ENCODE results near the gene ZNF414.

Gene ZNF414

GRCh38 chr19:8477889-8478288 is 36.1 kb downstream of the ZNF414 start:
- DNase-seq (ENCODE audit: low read depth in 1 of 2, low spot score in 1 of 2) = no peak
- Histone ChIP-seq H3K4me3 (replicated peaks; ENCODE audit: insufficient read depth, low read length) (no peak overlapping the region), H3K27me3 (ENCODE audit: insufficient read depth, poor library complexity, severe bottlenecking) (no peaks in the 10 kb centered on the region), H3K27ac (replicated peaks) (no peak overlapping the region)
- no peak for TF ChIP-seq GABPA (IDR thresholded peaks at IDR 0.05; ENCODE audit: low read depth)
- TF ChIP-seq REST (IDR thresholded peaks at IDR 0.05; ENCODE audit: insufficient replicate concordance, low read depth) = no peak
- TF ChIP-seq SPI1 (IDR thresholded peaks at IDR 0.05; ENCODE audit: borderline replicate concordance, low read depth) = no peak
- no peak for TF ChIP-seq POLR2AphosphoS5 (IDR thresholded peaks at IDR 0.05; ENCODE audit: low read depth)
- no peak for TF ChIP-seq CTCF (IDR thresholded peaks at IDR 0.05; ENCODE audit: insufficient read depth, low read length)

GRCh38 chr19:8476524-8476923 is 37.4 kb downstream of the ZNF414 start:
- TF ChIP-seq POLR2AphosphoS5 (IDR thresholded peaks at IDR 0.05; ENCODE audit: low read depth) = no peak
- TF ChIP-seq CTCF (IDR thresholded peaks at IDR 0.05; ENCODE audit: insufficient read depth, low read length) = no peak
- TF ChIP-seq GABPA (IDR thresholded peaks at IDR 0.05; ENCODE audit: low read depth) = no peak
- TF ChIP-seq REST (IDR thresholded peaks at IDR 0.05; ENCODE audit: insufficient replicate concordance, low read depth) = no peak
- TF ChIP-seq SPI1 (IDR thresholded peaks at IDR 0.05; ENCODE audit: borderline replicate concordance, low read depth) = no peak
- H3K4me3 ChIP-seq (replicated peaks; ENCODE audit: insufficient read depth, low read length) = no peak overlapping the region
- DNase-seq (ENCODE audit: low read depth in 1 of 2, low spot score in 1 of 2) = no peak
- no peak overlapping the region for H3K27ac ChIP-seq (replicated peaks)
- no peaks in the 10 kb centered on the region for H3K27me3 ChIP-seq (ENCODE audit: insufficient read depth, poor library complexity, severe bottlenecking)

- no peak for DNase-seq (ENCODE audit: low read depth in 1 of 2, low spot score in 1 of 2)
- Histone ChIP-seq H3K27me3 (ENCODE audit: insufficient read depth, poor library complexity, severe bottlenecking) (no peaks in the 10 kb centered on the region), H3K27ac (replicated peaks) (no peak overlapping the region), H3K4me3 (replicated peaks; ENCODE audit: insufficient read depth, low read length) (no peak overlapping the region)
- TF ChIP-seq POLR2AphosphoS5 (IDR thresholded peaks at IDR 0.05; ENCODE audit: low read depth) (no peak), SPI1 (IDR thresholded peaks at IDR 0.05; ENCODE audit: borderline replicate concordance, low read depth) (no peak), CTCF (IDR thresholded peaks at IDR 0.05; ENCODE audit: insufficient read depth, low read length) (no peak), REST (IDR thresholded peaks at IDR 0.05; ENCODE audit: insufficient replicate concordance, low read depth) (no peak), GABPA (IDR thresholded peaks at IDR 0.05; ENCODE audit: low read depth) (no peak)
These were observed 39.0 kb downstream of the ZNF414 start for GRCh38 chr19:8475005-8475404.
